ENCODE results near the gene MYCN.

MYCN gene

GRCh38 chr2:15983496-15983895 lies 43.1 kb downstream of the MYCN start:
- no peak for TF ChIP-seq CTCF (IDR thresholded peaks at IDR 0.05; ENCODE audit: borderline replicate concordance, insufficient read depth, low read depth, low read length)
- no peak overlapping the region for H3K4me3 ChIP-seq (ENCODE audit: low read depth, low read length)

- TF ChIP-seq CTCF (IDR thresholded peaks at IDR 0.05; ENCODE audit: borderline replicate concordance, insufficient read depth, low read depth, low read length): no peak
- no peak overlapping the region for H3K4me3 ChIP-seq (ENCODE audit: low read depth, low read length)
These were observed 44.3 kb downstream of the MYCN start for GRCh38 chr2:15984368-15985255.

- no peak for TF ChIP-seq CTCF (IDR thresholded peaks at IDR 0.05; ENCODE audit: borderline replicate concordance, insufficient read depth, low read depth, low read length)
- no peak overlapping the region for H3K4me3 ChIP-seq (ENCODE audit: low read depth, low read length)
These were observed 45.2 kb downstream of the MYCN start for GRCh38 chr2:15985531-15985930.

GRCh38 chr2:15986068-15986560 lies 45.8 kb downstream of the MYCN start:
- no peak for TF ChIP-seq CTCF (IDR thresholded peaks at IDR 0.05; ENCODE audit: borderline replicate concordance, insufficient read depth, low read depth, low read length)
- no peak overlapping the region for H3K4me3 ChIP-seq (ENCODE audit: low read depth, low read length)

- TF ChIP-seq CTCF (IDR thresholded peaks at IDR 0.05; ENCODE audit: borderline replicate concordance, insufficient read depth, low read depth, low read length): no peak
- no peak overlapping the region for H3K4me3 ChIP-seq (ENCODE audit: low read depth, low read length)
These were observed 46.3 kb downstream of the MYCN start for GRCh38 chr2:15986644-15987043.

GRCh38 chr2:15988733-15989132 lies 48.4 kb downstream of the MYCN start:
- TF ChIP-seq CTCF (IDR thresholded peaks at IDR 0.05; ENCODE audit: borderline replicate concordance, insufficient read depth, low read depth, low read length): no peak
- no peak overlapping the region for H3K4me3 ChIP-seq (ENCODE audit: low read depth, low read length)

- no peak for TF ChIP-seq CTCF (IDR thresholded peaks at IDR 0.05; ENCODE audit: borderline replicate concordance, insufficient read depth, low read depth, low read length)
- no peak overlapping the region for H3K4me3 ChIP-seq (ENCODE audit: low read depth, low read length)
These were observed 49.2 kb downstream of the MYCN start for GRCh38 chr2:15989559-15989958.
